Left lung (tissue), 10 donors: ENCODE measurements around the gene ZBTB25. TPM values are rescaled to one million over a fixed set of nuclear protein-coding genes. Genes with fewer than 3 reads are reported as not detected.
A peak's percentile ranks its signal among the peaks of the same experiment; 100 is the strongest.

Experiments used
- ATAC-seq: fragments of 200-7000 bp; cut with Tn5 transposase; one replicate; pipeline ENCODE4 v1.9.1; 2020; ENCODE audit warnings: moderate library complexity
- DNase-seq, 4 donors: peaks; one replicate each; pipeline ENCODE4 v3.0.0-alpha.2; 2013 to 2020
- H3K27ac ChIP-seq, 2 donors: fragments of 200-600 bp; sonication (generic) in 1 of 2; one replicate each; pipeline versions ENCODE4 v1.5.0 to v1.8.0; 2020 to 2021
- H3K27me3 ChIP-seq, 2 donors: fragments of 200-600 bp; sonication (generic) in 1 of 2; one replicate each; pipeline versions ENCODE4 v1.5.0 to v1.8.0; 2020 to 2021
- H3K36me3 ChIP-seq, 2 donors: fragments of 200-600 bp; sonication (generic) in 1 of 2; one replicate each; pipeline versions ENCODE4 v1.5.0 to v1.8.0; 2020 to 2021
- H3K4me1 ChIP-seq, 2 donors: fragments of 200-600 bp; one replicate each; pipeline ENCODE4 v1.8.0; 2021
- H3K4me3 ChIP-seq, 2 donors: fragments of 200-600 bp; sonication (generic) in 1 of 2; one replicate each; pipeline versions ENCODE4 v1.5.0 to v1.8.0; 2020 to 2021; ENCODE audit warnings: mild to moderate bottlenecking in 1 of 2
- H3K9me3 ChIP-seq, 2 donors: fragments of 200-600 bp; sonication (generic) in 1 of 2; one replicate each; pipeline versions ENCODE4 v1.5.0 to v1.8.0; 2020 to 2021
- CTCF ChIP-seq, 2 donors: fragments of 200-600 bp; sonication (generic) in 1 of 2; IDR thresholded peaks; one replicate each; pipeline versions ENCODE4 v1.5.0 to v1.8.0; 2021; ENCODE audit warnings: antibody characterized with exemption in 2 of 2
- intact Hi-C, 2 donors: fragments of 100-400 bp; cut with DNase I; formaldehyde crosslinking; loops; one replicate each; pipeline versions ENCODE4 v1.11.2 to v1.14.2; 2022
- polyA plus RNA-seq, 6 donors: library from polyadenylated mRNA; unstranded; fragments of 120-200 nt; gene quantifications; one replicate each; pipeline ENCODE4 v1.2.1, GENCODE V29; 2013; ENCODE audit not compliant: insufficient read length in 6 of 6
- total RNA-seq, 2 donors: library from RNA; stranded (reverse); fragmentation: NEBNext Ultra II Directional; extraction: Animal tissue kit (Norgen Biotek cat#: 25700); gene quantifications; one replicate each; pipeline ENCODE4 v1.2.1, GENCODE V29; 2021
- donor health status: DM: no; HTN: yes; CAD: no.
- donor health status: DM: no; HTN: no; CAD: no.

ZBTB25 gene
- total and polyA plus RNA-seq, 8 donors = 10.1 to 18.5 (median 13.7) TPM

- no peaks in the 10 kb centered on the region for H3K9me3 ChIP-seq
- peak; percentile 77 for ATAC-seq
- H3K4me3 ChIP-seq = no peak overlapping the region
- no peak for DNase-seq
- H3K4me1 ChIP-seq = no peaks in the 10 kb centered on the region
- no peak overlapping the region for H3K27ac ChIP-seq
- intact Hi-C loops = no loop called here
- TF ChIP-seq CTCF (IDR thresholded peaks at IDR 0.05) = no peak
- no peaks in the 10 kb centered on the region for H3K27me3 ChIP-seq
- H3K36me3 ChIP-seq = peaks cover 0 to 30% of the 10 kb centered on the region in 2 donors
These were observed 93.4 kb downstream of the ZBTB25 start for GRCh38 chr14:64410084-64410774.

GRCh38 chr14:64409126-64409920, 94.3 kb downstream of the ZBTB25 start:
- H3K9me3 ChIP-seq = no peaks in the 10 kb centered on the region
- H3K4me1 ChIP-seq = no peaks in the 10 kb centered on the region
- intact Hi-C loops = no loop called here
- H3K36me3 ChIP-seq = peaks cover 0 to 30% of the 10 kb centered on the region in 2 donors
- no peaks in the 10 kb centered on the region for H3K27me3 ChIP-seq
- no peak overlapping the region for H3K27ac ChIP-seq
- no peak for TF ChIP-seq CTCF (IDR thresholded peaks at IDR 0.05)
- ATAC-seq (no peak), DNase-seq (no peak)
- no peak overlapping the region for H3K4me3 ChIP-seq

- no peak for TF ChIP-seq CTCF (IDR thresholded peaks at IDR 0.05)
- H3K4me1 ChIP-seq = no peaks in the 10 kb centered on the region
- ATAC-seq (no peak), DNase-seq (no peak)
- H3K4me3 ChIP-seq = no peak overlapping the region
- no peaks in the 10 kb centered on the region for H3K27me3 ChIP-seq
- peaks cover 0 to 35% of the 10 kb centered on the region in 2 donors for H3K36me3 ChIP-seq
- intact Hi-C loops = no loop called here
- H3K27ac ChIP-seq = no peak overlapping the region
- no peaks in the 10 kb centered on the region for H3K9me3 ChIP-seq
These were observed 96.3 kb downstream of the ZBTB25 start for GRCh38 chr14:64407329-64407728.

- intact Hi-C loops = no loop called here
- DNase-seq (no peak), ATAC-seq (no peak)
- Histone ChIP-seq H3K4me1 (peaks cover 0 to 3% of the 10 kb centered on the region in 2 donors), H3K36me3 (peaks cover 0 to 34% of the 10 kb centered on the region in 2 donors), H3K4me3 (no peak overlapping the region), H3K27ac (no peak overlapping the region), H3K9me3 (no peaks in the 10 kb centered on the region), H3K27me3 (no peaks in the 10 kb centered on the region)
- no peak for TF ChIP-seq CTCF (IDR thresholded peaks at IDR 0.05)
These were observed 98.3 kb downstream of the ZBTB25 start for GRCh38 chr14:64405295-64405694.

GRCh38 chr14:64401949-64402348, 101.7 kb downstream of the ZBTB25 start:
- DNase-seq (no peak), ATAC-seq (no peak)
- Histone ChIP-seq H3K4me1 (peaks cover 0 to 3% of the 10 kb centered on the region in 2 donors), H3K27me3 (no peaks in the 10 kb centered on the region), H3K9me3 (no peaks in the 10 kb centered on the region), H3K4me3 (no peak overlapping the region), H3K36me3 (peaks cover 0 to 34% of the 10 kb centered on the region in 2 donors), H3K27ac (no peak overlapping the region)
- intact Hi-C loops = no loop called here
- TF ChIP-seq CTCF (IDR thresholded peaks at IDR 0.05) = no peak
